HT1080 (cell line): ENCODE measurements around the gene PLCE1. TPM values are rescaled to one million over a fixed set of nuclear protein-coding genes. Genes with fewer than 3 reads are reported as not detected.
"Not testable (repeated sequence)": the region's sequence is repeated elsewhere in the genome, so short reads cannot be mapped to it uniquely, and the experiment has no call there.

Experiments
- DNase-seq: peaks from one replicate; pipeline ENCODE4 v3.0.0-alpha.2; 2015; ENCODE audit warnings: low read depth
- polyA plus RNA-seq, 2 experiments: library from polyadenylated mRNA; depleted of rRNA; stranded (reverse); fragments of >200 nt; gene quantifications; 2 replicates each; pipeline ENCODE4 v1.2.3, GENCODE V29; 2015
- total RNA-seq: library from RNA; depleted of rRNA; stranded (reverse); fragments of >200 nt; shearing (Covaris generic); gene quantifications from 2 replicates; pipeline ENCODE4 v1.2.3, GENCODE V29; 2014; rRNA removed

PLCE1 gene
- 2.8 and 3.3 TPM in 2 replicates for total RNA-seq
- 2.2 and 3.0 TPM in 2 replicates for polyA plus RNA-seq (2015; cell fraction: cytosol; rRNA removed)
- polyA plus RNA-seq (2015; cell fraction: nucleus; rRNA removed), result 5.9 and 6.0 TPM in 2 replicates

GRCh38 chr10:93993782-93994437 lies at the start of gene PLCE1:
Gene PLCE1 (plus strand): TSS chr10:93993931. CDS start chr10:94031047, 37,116 bp downstream.
- DNase-seq, result peak; percentile 54

GRCh38 chr10:93945819-93946218 lies 47.9 kb upstream of the PLCE1 start:
- no peak for DNase-seq

GRCh38 chr10:93947055-93947454 lies 46.7 kb upstream of the PLCE1 start:
- DNase-seq, result peak; percentile 95

DNA sequence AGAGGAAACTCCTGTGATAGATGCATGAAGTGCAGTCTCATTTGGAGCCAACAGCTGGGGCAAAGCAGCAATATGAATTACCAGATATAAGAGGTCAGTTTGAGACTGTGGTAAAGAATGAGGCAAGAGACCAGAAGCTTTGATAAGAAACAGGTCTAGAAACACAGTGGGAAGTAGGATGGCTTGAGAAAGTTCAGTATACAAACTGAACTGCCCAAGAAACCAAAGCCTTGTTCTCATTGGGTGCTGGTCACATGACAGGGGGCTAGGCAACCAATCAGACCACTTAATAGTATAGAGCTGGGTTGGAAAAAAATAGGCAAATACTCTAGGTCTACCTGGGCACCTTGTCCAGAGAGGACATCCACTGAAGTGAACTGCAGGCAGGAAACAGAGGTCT lies 46.2 kb upstream of the PLCE1 start:
- DNase-seq, result no peak

DNA sequence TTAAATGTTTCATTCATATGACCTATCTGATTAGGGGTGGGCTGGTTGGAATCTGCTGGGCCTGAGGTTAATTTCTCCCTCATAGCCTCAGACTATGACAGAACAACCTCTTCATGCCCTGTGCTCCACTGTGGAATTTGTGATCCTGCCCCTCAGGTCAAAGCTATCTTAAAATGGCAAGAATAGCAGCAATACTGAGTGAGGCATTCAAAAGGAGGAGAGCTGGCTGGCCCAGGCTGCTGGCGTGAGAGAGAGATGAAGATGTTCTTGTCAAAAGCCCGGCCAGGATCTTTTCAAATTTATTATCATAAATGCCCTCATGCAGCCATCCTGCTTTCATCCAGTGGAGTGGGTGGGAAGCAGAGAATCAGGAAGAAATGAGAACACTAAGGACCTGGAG lies 41.8 kb upstream of the PLCE1 start:
- no peak for DNase-seq

- DNase-seq, result peak; percentile 74
Measured at GRCh38 chr10:93954299-93954698, 39.4 kb upstream of the PLCE1 start.

DNA sequence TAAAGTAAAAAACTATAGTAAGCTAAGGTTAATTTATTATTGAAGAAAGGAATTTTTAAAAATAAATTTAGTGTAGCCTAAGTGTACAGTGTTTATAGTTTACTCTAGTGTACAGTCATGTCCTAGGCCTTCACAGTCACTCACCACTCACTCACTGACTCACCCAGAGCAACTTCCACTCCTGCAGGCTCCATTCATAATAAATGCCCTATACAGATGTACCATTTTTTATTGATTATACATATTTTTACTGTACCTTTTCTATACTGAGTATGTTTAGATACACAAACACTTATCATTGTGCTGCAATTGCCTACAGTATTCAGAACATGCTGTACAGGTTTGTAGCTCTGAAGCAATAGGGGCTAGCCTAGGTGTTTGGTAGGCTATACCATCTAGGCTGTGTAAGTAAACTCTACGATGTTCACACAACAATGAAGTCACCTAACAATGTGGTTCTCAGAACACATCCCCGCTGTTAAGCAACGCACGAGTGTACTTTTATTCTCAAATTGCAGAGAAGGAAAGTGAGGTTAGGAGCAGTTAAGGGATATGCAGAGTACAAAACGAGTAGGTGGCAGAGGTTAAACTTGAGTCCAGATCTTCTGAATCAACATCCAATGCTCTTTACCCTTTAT lies 38.9 kb upstream of the PLCE1 start:
- DNase-seq, result peak; percentile 91

DNA sequence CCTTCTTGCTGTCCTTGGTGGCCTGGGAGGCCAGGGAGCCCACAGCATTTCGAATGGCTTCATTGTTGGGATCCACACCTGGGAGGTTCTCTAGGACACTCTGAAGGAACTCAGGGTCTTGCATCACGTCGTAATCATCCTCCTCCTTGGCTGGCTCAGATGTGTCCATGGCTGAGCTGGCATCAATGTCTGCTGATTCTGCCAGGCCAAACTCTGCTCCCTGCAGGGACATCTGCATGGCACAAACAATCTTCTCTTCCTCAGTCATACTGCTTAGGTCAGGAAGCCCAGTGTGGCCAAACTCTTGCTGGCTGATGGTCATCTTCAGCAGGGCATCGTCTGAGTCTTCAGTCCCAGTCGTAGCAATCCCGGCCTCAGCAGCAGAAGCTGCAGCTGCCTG lies 34.9 kb upstream of the PLCE1 start:
- DNase-seq, result no peak

GRCh38 chr10:93960988-93961387 lies 32.7 kb upstream of the PLCE1 start:
- not testable (repeated sequence) for DNase-seq

- DNase-seq, result no peak
Measured at GRCh38 chr10:93962973-93963372, 30.8 kb upstream of the PLCE1 start.

DNA sequence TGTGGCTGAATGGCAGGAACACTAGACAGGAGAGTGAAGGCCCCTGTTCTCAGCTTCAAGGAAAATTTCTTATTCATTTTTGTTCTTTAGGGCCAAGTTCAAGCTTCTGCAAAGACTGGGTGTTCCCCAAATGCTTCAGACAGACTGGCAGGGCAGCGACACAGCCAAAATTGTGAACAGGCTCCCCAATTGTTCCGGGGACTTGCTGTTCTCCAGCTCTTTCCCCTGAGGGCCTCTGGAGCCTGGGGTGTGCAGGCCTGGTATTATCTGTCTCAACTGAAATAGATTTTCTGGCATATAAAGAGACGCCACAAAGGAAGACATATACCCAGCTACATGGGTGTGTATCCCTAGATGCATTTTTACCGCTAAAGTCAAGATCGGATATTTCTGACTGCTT lies 30.3 kb upstream of the PLCE1 start:
- no peak for DNase-seq

- no peak for DNase-seq
Measured at GRCh38 chr10:93965911-93966310, 27.8 kb upstream of the PLCE1 start.

GRCh38 chr10:93967756-93968155 lies 26.0 kb upstream of the PLCE1 start:
- DNase-seq, result no peak

- no peak for DNase-seq
Measured at GRCh38 chr10:93968540-93968945, 25.2 kb upstream of the PLCE1 start.

- DNase-seq, result not testable (repeated sequence)
Measured at GRCh38 chr10:93970433-93971010, 23.2 kb upstream of the PLCE1 start.

GRCh38 chr10:93973748-93974445 lies 19.8 kb upstream of the PLCE1 start:
- DNase-seq, result no peak

DNA sequence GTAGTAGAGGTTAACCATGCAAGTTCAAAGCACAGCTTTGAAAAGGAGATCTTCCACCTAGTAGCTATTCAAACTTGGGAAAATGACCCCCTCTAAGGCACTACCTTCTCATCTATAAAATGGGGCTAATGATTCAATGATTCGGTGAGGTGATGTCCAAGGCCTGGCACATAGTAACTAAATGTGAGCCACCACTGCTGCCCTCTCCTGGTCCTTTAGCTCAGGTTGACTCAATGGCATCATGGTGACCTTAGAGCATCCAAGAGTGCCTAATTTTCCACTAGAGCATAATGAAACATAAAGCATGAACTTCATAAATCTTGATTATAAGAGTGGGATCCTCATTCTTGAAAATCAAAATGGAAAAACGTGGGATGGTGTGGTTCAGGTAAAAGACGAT lies 16.3 kb upstream of the PLCE1 start:
- no peak for DNase-seq

GRCh38 chr10:93980486-93980885 lies 13.2 kb upstream of the PLCE1 start:
- DNase-seq, result no peak

DNA sequence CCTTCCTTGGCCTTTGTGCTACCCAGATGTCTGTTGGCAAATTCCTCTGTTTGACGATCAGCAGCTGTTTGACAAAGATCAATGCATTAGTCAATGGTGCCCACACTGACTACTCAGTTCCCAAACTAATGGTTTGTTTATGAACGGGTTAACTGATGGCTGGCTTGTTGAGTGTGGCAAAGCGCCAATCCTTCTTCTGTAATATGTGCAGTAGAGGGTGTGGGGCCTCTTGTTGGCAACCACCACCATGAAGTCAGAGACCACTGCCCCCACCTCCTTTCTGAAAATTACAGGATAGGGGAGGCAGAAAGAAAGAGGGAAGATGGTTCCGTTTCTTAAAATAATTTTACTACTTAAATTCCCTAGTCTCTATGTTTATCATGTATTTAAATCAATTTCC lies 2.6 kb upstream of the PLCE1 start:
- no peak for DNase-seq

DNA sequence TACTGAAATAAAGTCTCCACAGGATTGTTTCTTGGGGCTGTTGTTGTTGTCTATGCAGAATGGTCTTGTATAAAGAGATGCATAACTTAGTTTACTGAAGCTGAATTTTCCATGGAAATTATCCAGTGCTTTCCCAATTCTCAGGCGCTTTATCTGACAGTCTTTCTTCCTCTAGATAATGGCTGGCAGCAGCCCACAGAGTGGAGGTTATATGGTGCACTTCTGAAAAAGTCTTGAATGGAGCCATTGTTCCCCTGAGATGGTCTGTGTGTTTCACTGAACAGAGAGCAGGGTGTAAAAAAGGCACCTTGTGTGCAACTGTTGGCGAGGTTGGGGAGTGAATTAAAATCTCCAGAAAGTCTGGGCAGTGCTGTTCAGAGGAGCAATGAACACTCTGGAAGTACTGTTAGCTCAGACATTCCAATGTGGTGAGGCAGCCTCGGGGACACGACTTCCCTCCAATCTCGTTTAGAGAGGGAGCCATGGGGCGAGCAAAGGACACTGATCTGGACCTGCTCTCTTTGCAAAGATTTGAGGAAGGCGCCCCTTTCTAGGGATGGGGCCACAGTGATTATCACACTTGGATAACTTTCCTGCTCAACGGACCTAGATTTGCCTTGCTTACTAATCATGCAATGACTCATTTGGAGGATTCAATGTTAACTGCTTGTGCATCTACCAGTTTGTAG lies 2.0 kb upstream of the PLCE1 start:
- peak; percentile 90 for DNase-seq

- DNase-seq, result peak; percentile 29
Measured at GRCh38 chr10:93992400-93993030, 1.2 kb upstream of the PLCE1 start.
